HG03175 (cell line): ENCODE results near the gene SPATA33.
"Not testable (repeated sequence)": the region's sequence is repeated elsewhere in the genome, so short reads cannot be mapped to it uniquely, and the experiment has no call there.

Experiments
- ATAC-seq: cut with Tn5 transposase; IDR thresholded peaks from one replicate; pipeline ENCODE4 v1.9.1; 2021; ENCODE audit warnings: mild to moderate bottlenecking, moderate library complexity; ENCODE audit not compliant: unreplicated experiment

Gene SPATA33

DNA sequence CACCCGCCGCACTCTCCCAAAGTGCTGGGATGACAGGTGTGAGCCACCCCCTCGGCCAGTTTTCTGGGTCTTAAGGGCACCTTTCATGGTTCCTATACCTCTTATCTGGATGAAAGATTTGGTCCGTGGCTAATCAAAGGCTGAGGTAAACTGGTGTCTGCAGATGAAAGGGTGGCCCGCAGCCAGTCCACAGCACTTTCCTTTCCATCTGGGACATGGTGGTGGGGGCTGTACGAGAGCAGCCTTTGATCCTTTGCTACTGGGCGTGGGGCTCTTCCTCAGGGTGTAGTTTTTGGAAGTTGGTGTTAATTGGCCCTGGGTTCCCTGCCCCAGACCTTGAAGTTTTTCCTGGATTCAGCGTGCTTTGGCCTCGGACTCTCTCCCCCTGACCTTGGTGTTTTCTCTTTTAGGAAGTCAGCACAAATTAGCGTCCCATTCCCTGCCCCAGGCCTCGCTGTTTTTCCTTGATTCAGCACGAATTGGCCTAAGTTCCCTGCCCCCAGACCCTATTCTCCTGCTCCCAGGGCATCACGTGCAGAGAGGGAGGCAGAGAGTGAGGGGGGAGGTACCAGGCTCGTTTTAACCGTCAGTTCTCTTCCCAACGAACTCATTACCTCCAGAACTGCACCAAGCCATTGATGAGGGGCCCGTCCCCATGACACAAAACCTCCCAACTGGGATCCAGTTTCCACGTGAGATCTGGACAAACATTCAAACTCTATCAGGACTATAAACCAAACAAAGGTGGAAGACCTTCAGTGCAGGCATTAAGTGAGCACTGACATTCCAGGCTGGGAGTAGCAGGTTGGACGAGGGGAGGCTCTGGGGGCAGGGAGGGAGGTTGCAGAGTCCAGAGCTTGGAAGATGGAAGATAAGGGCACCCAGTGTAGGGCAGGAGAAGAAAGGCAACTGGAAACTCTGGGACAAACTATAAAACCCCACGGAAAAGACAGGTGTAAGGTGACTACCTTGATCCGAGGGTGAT lies 32.6 kb upstream of the SPATA33 start:
- no peak for ATAC-seq

DNA sequence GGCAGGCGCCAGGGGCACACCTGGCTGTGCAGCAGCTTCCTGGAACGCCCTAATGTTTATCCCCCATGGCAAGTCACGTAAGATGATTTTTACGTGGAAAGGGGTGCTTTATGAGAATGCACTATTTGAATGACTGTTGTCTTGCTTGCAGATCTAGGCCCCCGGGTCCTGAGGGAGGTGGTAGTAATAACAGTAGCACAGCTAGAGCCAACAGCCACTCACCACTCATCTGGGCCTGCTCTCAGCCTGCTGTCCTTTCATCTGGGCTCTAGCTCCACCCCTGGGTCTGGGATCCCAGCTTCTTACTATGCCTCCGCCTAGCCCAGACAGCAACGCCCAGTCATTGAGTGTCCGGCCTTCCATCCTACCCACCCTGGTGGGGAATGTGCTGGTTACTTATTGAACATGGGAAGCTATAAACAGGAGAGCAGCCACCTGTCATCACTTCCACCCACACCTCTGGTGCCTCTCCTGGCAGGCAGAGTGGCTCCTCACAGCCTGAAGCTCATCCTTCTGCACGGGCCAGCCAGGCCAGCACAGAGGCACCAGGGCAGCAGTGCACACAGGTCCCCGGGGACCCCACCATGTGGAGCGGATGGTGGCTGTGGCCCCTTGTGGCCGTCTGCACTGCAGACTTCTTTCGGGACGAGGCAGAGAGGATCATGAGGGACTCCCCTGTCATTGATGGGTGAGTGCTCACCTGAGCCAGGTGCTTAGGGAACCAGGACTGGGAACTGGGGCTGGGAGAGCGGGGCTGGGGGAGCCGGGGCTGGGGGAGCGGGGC lies 27.6 kb upstream of the SPATA33 start:
- ATAC-seq, result no peak

DNA sequence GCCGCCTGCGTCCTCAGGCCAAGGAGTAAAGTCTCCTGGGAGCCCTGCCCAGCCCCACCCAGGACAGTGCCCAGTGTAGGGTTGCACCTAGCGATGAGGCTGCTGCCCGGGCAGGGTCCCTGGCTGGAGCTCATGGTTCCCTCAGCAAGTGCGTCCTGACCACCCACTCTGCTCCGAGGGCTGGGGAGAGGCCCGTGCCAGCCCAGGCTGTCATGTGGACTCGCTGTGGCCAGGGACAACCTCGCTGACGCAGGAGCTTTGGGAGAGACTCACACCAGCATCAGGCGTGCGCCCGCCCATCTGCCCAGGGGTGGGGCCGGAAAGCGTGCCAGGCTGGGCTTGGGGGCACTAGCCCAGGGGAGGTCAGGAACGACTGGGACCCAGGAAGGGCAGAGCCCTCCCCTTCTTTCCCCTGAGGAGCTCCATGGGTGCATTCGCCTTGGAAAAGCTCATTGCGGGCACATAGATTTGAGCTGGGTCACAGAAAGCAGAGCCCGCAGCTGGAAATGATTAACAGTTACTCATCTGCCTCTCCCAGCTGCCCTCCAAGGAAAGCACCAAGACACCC lies 24.5 kb upstream of the SPATA33 start:
- ATAC-seq, result no peak

DNA sequence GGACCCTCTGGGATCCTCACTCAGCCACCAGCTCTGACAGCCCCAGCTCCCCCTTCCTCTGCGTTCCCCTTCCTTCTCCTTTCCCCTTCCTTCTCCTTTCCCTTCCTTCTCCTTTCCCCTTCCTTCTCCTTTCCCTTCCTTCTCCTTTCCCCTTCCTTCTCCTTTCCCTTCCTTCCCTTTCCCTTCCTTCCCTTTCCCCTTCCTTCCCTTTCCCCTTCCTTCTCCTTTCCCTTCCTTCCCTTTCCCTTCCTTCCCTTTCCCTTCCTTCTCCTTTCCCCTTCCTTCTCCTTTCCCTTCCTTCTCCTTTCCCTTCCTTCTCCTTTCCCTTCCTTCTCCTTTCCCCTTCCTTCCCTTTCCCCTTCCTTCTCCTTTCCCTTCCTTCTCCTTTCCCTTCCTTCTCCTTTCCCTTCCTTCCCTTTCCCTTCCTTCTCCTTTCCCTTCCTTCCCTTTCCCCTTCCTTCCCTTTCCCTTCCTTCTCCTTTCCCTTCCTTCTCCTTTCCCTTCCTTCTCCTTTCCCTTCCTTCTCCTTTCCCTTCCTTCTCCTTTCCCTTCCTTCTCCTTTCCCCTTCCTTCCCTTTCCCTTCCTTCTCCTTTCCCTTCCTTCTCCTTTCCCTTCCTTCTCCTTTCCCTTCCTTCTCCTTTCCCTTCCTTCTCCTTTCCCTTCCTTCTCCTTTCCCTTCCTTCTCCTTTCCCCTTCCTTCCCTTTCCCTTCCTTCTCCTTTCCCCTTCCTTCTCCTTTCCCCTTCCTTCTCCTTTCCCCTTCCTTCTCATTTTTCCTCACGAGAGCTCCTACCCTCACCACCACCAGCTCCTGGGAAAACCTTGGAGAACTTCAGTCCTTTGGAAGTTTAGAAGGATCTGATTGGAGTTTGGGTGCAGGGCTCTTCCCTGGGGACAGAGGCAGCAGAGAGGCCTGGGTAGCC lies 22.9 kb upstream of the SPATA33 start:
- ATAC-seq, result not testable (repeated sequence)

DNA sequence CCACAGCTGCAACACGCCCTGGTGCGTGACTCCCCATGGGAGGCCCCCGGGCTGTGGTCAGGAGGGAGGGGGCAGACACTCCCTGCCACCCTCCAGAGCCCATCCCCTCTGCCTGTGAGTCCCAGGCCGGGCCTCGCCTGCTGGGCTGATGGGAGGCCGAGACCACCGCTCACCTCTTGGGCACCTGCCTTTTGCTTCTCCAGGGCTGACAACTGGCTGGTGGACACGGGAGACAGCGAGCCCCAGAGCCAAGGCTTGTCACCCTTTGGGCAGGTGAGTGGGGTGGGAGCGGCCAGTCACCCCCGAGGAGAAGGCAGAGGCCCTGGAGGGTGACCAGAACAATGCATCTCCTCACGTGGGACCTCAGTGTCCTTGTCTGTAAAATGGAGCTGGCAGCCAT lies 21.0 kb upstream of the SPATA33 start:
- no peak for ATAC-seq

DNA sequence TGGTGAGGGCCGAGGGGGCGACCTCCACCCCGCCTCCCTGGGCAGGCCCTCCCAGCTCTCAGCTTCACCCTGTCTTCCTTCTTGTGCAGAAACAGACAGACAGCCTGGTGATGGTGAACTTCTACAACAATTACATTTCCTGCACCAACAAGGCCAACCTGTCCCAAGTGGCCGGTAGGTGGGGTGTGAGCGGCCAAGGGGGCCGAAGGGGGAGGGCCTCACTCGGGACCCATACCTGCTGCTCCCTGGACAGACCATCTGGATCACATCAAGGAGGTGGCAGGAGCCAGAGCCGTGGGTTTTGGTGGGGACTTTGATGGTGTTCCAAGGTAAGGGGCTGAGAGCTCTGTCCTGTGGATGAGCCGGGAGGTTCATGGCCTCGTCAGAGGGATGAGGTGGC lies 20.3 kb upstream of the SPATA33 start:
- ATAC-seq, result no peak

DNA sequence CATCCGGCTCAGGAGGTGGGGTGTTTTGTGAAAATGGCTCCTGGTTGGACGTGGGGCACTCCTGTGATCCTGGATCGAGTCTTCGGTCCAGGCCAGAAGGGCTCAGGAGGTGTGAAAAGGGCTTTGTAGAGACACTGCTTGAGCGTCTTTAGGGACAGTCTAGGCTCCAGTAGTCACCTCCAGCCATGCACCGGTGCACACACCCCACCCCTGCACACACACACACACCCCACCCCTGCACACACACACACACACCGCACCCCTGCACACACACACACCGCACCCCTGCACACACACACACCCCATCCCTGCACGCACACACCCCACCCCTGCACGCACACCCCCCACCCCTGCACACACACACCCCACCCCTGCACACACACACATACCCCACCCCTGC lies 19.2 kb upstream of the SPATA33 start:
- no peak for ATAC-seq

DNA sequence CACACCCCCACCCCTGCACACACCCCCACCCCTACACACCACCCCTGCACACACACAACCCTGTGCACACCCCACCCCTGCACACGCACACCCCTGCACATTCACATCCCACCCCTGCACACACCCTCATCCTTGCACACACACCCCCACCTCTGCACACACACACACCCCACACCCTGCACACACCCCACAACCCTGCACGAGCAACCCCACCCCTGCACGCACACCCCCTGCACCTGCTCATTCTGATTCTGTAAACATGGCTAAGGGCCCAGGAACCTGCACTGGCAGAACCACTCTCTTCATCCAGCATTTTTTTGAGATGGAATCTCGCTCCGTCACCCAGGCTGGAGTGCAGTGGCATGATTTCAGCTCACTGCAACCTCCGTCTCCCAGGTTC lies 18.3 kb upstream of the SPATA33 start:
- ATAC-seq, result no peak

DNA sequence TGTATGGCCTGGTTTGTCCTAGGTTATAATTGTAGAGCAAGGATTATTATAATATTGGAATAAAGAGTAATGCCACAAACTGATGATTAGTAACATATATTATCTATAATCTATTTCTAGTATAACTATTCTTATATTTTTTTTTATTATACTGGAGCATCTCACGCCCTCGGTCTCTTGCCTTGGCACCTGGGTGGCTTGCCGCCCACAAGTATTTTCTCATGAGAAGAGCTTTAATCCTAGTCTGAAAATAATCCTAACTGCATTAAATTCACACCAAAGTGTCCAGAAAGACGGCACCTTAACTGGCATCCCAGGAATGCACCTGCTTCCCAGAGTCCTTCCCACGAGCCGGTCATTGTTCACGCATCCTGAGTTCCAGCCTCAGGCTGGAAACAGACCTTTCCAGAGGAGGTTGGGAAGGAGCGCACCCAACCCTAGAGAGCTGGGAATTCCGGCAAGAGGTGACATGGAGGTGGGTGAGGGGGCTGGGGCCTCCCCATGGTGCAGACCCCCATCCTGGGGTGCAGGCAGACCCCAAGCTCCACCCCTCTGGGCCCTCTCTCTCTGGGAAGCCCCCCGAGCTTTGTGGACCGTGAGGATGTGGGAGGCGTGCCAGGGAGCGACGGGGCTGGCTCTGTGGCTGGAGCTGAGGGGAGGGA lies 16.0 kb upstream of the SPATA33 start:
- ATAC-seq, result no peak

DNA sequence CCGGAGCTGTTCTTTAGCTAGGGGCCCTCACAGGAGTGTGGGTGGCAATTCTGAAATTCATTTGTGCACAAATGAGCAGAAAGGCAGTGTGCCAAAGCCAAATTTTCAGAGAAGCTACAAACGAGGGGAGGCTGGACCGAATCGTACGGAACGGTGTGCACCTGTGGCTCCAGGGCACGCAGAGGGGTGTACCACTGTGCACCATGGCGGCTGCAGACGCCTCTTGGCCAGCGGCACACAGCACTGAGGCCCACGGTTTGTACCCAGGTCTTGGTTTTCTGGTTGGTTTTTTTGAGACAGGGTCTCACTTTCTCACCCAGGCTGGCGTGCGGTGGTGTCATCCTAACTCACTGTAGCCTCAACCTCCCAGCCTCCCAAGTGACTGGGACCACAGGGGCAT lies 15.1 kb upstream of the SPATA33 start:
- ATAC-seq, result no peak

DNA sequence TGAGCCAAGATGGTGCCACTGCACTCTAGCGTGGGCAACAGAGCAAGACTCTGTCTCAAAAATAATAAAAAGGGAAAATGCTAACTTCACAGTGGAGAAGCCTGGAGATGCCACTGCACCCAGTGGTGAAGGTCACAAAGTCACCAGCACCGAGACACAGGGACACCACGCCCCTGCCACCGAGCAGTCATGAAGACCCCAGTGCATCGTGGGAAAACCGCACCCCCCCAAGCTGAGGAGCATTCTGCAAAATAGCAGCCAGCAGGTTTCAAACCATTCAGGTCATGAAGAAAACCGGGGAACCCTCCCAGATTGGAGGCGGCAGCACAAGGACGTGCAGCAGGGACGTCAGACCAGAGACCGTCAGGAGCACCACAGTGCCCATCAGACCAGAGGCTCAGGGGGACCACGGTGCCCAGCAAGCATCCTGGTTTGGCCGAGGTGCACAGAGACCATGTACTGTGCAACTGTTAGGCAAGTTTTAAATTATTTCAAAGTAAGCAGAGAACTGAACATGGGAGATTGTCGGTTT lies 13.8 kb upstream of the SPATA33 start:
- ATAC-seq, result no peak

DNA sequence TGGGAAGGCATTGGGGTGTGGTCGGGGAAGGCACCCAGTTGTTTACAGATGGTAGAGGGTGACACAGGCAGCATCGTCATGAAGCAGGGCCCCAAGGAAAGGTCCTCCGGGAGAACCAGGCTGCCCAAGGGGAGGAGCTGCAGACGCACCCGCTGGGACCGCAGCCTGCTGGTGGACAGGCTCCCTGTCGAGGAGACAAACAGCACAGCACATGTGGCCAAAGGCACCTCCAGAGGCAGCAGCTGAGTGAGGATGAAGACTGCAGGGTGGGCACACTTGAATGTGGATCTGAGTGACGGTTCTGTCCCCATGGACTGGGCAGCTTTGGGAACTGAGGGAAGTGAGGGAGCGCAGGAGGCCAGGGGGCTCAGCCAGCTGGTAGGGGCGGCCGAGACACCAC lies 12.5 kb upstream of the SPATA33 start:
- no peak for ATAC-seq

DNA sequence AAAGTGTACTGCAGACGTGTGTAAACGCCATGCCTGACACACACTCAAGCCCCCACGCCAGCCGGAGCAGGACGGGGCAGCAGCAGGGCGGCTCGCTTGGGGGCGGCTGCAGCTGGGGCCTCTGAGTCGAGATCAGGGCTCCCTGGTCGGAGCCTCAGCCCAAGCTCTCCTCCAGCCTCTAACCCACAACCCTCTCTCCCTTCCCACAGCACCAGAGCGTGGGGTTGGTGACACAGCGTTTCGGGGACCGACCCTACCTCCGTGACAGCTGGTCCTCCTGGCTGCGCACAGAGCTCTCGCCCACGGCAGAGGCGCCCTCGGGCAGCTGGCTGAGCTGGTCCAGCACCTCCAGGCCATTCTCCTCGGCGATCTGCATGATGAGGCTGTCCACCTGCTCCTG lies 11.4 kb upstream of the SPATA33 start:
- no peak for ATAC-seq

DNA sequence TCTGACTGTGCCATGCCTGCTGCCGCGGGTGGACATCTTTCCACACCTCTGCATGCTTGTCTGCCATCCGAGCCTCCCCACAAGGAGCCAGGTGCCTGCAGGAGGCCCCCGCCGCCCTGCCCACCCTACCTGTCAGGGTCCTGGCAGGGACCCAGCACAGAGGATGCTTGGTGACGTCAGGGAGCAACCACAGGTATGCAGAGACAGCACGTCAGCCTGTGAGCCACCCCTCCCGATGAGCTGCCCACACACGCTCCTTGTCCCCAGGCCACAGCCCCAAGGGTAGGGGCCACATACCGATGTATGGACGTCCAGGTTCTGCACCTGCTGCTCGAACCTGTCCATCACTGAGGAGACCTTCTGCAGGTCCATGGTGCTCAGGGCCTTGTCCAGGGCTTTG lies 10.7 kb upstream of the SPATA33 start:
- ATAC-seq, result no peak

DNA sequence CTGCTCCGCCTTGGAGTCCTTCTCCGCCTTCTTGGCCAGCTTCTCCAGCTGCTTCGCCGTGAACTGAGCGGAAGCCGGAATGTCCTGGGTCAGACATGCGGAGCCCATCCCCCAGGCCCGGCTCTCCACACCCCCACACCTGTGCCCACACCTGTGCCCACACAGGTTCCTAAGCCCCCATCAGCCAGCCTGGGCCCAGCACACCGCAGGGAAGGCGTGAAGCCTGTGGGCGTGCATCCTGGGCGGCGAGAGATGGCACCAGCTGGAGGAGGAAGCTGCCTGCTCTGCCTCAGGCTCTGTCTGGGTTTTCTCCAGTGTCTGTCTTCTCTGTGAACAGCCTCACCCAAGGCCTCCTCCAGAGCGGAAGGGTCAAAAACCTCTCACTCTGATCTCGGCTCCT lies 6.1 kb upstream of the SPATA33 start:
- ATAC-seq, result no peak

DNA sequence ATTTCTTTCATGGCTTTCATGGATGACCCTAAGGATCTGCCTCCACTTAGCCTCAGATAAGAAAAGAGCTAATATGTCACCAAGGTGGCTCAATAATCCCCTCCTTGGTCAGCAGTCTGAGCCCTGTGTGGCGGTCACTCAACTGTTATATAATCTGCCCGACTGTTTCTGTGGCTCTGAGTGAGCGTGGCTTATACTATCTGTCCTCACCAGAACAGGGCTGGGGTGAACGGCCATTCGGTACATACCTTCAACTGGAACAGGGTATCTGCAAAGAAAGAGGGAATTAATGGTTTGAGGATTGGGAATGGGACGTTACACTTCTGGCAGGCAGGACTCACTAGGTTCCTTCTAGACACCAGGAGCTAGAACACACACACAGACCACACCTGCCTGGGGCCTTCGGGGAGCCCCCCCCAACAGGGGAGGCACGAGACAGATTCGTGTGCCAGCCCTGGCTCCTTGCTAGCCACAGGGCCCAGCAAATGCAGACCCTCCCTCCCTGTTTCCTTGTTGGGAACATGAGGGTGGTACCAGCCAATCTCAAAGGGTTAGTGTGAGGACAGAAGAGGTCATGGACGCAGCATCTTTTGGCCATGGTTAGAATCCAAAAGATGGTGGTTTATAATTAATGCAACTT lies 3.9 kb upstream of the SPATA33 start:
- ATAC-seq, result no peak

DNA sequence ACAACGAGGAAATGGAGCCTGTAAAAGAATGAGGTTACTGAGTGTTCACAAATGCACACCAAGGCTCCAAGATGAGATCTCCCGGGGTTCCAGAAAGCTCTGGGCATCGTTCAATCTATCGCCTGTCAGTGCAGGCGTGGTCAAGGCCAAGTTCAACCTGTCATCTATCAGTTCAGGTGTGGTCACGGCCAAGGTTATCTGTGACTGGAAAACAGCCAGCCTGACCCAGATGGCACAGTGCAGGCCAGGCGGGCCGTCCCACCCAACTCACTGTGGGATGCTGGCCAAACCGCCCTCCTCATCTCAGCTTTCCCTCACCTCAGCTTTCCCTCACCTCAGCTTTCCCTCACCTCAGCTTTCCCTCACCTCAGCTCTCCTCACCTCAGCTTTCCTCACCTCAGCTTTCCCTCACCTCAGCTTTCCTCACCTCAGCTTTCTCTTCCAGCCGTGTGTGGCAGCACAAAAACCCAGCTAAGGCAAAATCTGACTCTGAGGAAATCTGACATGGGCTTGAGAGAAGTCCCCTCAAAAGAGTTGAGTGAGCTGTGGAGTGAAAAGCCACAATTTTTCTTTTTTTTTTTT lies 2.5 kb upstream of the SPATA33 start:
- ATAC-seq, result no peak

DNA sequence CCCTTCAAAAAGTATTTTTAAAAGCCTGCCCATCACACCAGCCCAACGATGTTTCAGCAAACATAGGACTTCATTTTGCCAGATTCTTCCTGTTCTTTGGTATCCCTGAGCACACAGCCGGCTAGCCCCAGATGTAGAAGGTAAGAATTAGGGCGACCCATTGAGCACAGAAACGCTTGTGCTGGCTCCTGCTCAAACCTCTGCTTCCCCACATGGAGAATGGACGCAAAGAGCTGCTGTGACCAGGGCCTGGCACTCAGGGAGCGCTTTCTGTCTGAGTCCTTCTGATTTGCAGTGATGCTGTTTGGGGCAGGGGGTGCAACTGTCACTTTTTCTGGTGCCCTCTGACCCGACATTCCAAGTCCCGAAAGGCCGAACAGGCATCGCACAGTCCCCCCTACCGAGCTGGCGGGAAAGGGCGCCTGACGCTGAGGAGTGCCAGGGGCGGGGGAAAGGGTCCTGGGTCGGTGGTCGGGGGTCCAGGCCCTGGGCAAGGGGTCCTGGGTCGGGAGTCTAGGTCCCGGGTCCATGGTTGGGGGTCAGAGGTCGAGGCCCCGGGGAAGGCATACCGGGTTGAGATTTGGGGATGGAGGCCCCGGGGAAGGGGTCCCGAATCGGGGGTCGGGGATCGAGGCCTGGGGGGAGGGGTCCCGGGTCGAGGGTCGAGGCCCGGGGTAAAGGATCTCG lies 1.1 kb upstream of the SPATA33 start:
- ATAC-seq, result no peak
